CMK (cell line): Measurements from ENCODE around the gene PSTPIP1.

Experiments
- DNase-seq: peaks from one replicate; pipeline ENCODE4 v3.0.0-alpha.2; 2010; ENCODE audit warnings: low read depth

PSTPIP1 gene

DNA sequence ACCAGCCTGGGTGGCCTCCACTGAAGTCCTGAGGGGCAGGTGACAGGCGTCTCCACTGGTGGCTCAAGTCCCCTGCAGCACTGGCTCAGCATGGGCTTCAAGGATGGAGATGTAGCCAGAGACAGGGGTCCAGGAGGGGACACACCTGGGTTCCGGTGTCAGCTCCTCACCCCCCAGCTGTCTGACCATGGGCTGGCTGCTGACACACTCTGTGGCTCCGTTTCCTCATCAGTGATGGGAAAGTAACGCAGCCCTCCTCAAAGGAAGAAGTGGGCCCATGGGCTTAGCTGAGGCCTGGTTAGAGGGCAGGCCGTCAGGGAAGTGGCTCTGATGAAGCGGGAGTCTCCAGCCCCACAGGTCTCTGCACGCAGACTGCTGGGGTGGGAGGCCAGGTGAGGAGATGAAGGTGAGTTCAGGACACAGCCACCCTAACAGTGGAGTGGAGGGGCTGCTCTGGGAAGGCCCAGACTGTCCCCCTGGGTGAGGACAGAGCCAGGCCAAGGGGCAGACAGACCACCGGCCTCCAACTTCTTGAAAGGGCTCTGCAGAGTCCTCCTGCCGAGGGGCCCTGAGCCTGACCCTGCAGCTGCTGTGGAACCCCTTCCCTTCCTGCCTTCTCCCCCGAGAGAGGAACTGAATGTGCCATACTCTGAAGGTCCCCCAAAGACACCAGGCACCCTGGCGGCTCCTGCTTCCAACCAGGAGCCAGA, 24.0 kb downstream of the PSTPIP1 start:
- DNase-seq = no peak

DNA sequence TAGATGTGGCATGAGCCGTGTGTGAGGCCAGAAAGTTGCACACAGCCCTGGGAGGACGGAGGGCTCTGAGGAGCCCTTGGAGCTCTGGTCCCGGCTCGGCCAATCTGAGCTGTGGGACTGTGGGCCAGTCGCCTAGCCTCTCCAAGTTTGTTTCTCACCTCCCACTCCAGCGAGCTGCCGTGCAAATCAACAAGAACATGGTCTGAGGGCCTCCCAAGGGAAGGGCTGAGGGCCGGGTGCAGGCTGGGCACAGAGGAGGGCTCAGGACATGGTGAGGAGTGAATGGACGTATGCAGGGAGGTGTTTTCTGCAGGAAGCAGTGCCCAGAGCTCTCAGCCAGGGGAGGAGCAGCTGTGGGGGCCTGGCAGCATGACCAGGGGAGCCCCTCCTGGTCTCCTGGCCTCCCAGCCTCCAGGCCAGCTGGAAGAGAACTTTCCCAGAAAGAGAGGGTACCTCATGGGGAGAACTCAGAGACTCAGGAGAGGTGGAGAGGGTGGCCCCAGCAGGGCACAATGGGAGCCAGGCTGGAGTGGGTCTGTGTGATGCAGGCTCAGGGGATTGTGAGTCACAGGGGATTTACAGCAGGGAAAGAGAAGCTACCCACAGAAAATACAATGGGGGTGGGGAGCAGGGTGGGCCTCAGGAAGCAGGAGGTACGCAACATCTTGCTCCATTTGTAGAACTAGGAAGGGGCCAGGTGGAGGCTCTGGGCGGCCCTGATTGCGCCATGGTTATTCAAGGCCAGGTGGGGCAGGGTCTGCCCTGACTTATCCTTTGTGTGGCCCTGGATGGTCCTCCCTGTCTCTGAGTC, 24.8 kb downstream of the PSTPIP1 start:
- no peak for DNase-seq

DNA sequence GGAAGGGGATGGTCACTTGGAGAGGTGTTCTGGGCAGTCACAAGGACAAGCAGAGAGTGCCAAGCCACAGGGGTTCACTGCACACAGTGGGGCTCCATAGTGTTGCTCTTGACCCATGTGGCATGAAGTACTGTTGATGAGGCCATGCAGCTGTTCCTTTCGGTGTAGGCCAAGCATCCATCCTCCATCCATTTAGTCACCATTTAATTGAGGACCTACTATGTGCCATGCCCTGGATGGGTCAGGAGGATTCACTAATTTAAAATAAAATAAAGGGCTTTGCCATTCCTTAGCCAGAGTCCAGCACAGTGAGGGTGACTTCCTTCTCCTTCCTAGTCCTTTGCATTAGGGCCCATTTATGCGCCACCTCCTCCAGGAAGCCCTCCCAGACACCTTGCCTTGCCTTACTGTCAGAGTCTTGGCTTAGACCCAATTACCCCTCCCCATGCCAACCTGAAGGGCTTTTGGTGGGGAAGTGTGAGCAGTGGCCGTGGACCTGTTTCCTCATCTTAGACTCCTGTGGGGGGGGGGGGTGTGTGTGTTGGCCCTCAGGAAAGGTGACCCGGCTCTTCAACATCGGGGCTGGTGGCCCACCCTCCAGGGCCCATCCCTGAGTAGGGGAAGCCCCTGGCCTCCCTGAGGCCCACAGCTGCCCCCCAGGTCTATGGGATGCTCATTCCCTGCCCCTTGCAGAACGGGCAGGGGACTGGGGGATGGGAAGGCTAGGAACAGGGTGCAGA, 25.6 kb downstream of the PSTPIP1 start:
- no peak for DNase-seq

DNA sequence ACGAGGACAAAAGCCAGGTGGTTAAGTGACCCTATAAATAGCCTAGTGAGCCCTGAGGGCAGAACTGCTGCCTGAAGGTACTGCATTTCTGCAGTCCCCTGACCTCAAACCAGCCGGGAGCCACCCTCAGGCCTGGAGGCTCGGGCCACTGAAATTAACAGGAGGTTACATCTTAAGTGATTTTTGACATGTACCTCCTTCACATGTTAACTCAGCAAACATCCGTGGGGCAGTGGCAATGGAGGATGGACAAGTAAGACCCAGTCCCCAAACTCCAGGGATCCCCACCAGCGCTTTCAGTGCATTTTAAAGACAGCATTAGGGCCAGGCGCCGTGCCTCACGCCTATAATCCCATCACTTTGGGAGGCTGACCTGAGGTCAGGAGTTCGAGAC, 26.2 kb downstream of the PSTPIP1 start:
- no peak for DNase-seq

DNA sequence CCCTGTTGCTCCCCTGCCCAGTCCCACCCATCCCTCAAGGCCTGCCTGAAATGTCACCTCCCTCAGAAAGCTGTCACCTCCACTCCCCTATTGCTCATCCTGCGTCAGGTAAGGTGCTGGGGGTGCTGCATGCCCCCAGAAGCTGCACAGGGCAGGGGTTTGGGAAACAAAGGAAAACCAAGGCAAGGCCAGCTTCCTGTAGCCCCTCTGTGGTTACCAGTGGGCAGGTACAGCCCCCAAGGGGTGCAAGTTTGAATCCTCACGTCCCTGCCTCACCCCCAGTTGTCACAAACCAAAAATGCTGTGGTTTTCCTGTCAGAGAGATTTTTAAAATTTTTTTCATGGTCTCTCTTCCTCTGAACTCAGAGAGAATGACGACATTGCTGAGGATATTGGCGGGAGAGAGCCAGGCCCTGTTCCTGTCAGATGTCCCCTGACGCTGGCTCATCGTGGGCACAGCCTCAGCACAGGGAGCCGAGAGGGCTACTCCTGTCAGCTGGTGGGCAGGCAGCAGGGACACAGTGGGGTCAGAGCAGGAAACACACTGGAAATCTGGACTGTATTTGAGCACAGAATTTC, 27.0 kb downstream of the PSTPIP1 start:
- DNase-seq = no peak

DNA sequence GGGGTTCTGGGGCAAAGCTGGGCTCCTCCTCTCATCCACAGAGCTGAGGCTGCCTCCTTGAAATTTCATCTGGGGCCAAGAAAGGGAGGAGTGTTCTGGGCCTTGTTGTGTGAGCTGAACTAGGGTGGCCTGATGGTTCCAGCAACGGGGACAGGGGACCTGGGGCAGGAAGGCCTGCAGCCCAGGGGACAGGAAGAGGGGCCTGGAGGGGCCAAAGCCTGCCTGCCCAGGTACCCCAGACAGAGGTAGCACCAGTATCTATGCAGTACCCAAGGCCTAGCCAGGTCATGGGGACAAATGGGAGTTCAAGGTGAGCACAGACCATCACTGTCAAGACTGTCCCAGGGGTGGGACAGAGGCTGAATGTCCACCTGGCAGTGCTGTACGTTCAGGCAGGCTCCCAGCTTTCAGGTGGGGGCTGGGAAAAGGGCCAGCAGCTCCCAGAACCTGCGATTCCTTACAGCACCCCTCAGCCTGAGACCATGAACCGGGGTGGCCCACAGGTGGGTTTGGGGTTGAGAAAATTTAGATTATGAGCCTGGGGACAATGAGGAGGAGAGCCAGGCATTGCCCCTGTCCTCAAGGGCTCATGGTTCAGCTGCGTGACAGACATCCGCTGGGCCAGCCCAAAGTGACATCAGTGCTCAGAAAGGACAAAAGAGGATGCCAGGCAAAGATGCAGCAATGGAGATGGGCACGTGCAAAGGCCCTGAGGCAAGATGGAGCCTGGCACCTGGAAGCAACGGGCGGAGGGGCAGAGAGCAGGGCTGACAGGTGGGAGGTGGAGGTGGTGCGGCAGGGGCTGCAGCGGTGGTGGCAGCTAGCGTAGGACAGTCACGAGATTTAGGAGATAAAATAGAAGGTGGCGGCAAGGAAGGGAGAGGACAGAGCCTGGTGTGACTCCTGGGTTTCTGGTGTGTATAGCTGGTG, 28.0 kb downstream of the PSTPIP1 start:
- DNase-seq = no peak

DNA sequence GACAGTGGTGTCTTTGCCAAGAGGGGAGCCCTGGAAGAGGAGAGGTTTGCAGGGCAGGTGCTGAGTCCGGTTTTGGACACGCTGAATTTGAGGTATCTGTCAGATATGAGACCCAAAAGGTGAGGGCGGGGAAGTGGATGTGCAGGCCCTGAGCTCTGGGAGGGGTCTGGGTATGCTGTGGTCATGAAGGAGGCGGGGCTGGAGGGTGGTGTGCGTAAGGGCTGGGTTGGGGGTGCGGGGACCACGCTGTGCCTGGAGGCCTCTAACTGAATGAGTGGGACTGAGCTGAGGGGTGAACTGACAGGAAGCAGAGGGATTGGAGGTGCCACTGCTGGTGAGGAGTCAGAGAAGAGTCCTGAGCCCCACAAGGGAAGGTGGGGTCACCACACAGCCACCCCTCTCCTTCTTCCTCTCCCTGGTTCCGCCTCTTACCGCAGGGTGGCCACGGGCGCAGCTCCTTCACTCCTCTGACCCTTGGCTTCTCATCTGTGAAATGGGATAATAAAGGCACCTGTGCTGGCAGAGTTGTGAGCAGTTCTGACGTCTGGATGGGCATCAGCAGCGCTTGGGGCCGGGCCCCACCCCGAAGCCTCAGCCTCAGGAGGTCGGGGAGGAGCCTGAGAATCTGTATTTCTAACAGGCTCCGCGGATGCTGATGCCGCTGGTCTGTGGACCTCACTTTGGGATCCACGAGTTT, 28.8 kb downstream of the PSTPIP1 start:
- DNase-seq = no peak

DNA sequence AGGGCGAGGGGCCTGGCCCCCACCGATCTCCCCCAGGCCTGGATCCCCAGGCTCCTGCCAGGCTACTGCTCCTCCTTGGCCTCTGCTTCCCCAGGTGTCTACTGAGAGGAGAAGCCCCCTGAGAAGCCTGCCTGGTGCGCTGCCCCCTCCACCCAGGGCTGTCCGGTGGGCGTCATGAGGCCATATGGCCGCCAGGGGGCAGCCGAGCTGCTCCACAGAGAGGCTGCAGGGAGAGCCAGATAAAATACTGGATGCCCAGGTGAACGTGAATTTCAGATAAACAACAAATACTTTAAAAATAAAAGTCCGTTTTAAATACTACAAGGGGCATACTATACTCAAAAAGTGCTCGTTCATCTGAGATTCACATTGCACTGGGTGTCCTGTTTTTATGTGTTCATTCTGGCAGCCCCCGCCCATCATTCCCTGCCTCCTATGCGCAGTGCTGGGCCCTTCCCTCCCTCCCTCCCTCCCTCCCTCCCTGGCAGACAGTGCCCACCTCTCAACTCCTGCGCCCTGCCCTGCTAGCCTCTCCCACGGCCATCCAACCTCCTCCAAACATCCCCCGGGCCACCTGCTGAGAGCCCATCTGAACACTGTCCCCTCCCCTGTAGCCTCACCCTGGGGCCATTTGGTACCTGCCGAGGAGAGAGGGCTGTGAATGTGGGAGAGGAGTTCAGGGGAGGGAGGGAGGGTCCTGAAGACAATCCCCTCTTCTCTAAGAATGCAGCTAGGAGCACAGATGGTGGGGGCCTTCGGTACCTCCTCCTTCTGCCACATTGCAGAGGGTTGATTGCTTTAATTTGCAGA, 29.6 kb downstream of the PSTPIP1 start:
- DNase-seq = peak; percentile 24

DNA sequence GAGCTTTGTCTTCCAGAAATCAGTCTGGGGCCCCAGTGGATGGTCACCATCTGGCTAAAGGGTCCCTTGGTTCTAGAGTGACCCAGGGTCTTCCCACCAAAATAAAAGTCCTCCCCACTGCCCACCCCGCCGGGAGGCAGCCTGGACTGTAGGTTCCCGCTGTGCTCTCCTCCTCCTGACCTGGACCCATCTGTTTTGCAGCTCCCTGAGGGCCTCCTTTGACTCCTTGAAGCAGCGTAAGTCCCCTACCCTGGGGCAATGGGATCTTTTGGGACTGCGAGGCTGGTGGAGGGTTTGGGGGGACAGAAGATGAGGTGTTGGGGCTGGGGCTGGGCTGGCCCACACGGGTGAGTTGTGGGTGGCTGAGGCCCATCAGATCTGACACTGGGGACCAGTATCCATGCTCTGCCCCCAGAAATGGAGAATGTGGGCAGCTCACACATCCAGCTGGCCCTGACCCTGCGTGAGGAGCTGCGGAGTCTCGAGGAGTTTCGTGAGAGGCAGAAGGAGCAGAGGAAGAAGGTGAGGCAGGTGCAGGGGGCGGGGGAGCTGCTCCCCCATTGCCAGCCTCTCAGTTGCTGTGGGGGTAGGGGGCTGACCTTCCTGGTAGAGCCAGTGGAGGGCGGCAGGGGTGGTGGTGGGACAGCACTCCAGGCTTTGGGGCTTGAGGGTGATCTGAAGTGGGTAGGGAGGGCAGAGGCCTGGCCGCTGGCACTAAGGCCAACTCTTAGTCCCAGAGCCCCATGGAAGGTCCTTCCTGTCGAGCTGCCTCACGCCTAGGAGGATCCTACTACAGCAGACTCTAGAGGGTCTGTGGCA, 30.4 kb downstream of the PSTPIP1 start:
- no peak for DNase-seq

DNA sequence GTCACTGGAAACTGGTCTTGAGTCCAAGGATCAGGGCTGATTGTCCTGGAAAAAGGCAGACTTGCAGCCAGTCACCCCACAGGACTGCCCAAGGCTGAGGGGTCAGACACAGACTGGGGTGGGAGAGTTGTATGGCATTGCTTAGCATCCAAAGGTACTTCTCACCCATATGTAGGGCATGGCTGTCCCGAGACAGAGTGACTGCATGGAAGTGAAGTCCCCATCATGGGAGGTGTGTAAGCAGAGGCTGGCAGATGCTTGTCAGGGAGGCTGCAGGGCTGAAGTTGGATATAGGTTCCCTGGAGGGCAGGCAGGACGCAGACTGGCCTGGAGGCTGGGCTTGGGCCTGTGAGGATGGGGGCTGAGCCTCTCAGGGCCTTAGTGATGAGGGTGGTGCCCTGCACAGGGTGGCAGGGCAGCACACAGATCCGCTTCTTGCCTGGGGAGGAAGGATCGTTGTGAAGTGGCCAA, 31.1 kb downstream of the PSTPIP1 start:
- no peak for DNase-seq

DNA sequence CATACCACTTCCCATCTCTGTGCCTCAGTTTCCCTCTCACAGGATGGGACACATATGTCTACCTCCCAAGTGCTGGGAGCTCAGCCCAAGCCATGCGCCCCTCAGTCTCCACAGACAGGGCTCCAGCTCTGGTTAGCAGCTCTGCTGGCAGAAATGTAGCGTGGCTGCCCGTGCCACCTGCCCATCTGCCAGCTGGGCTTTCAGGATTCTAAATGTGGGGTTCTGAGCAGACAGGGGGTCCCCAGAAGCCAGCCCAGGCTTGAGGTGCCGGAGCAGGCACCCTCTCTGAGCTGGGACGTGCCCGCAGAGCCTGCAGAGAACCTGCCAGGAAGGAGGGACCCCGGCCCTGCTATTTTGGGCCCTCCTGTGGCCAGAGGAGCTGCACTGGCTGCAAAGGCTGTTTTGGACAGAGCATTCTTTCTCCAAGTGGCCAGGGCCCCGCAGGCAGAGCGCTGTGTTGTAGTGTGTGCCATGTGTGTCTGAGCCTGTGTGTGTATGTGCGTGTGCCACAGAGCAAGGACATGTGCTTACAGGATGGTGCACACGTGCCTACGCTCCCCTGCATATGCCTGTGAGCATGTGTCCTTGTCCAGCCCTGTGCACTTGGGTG, 31.7 kb downstream of the PSTPIP1 start:
- no peak for DNase-seq

DNA sequence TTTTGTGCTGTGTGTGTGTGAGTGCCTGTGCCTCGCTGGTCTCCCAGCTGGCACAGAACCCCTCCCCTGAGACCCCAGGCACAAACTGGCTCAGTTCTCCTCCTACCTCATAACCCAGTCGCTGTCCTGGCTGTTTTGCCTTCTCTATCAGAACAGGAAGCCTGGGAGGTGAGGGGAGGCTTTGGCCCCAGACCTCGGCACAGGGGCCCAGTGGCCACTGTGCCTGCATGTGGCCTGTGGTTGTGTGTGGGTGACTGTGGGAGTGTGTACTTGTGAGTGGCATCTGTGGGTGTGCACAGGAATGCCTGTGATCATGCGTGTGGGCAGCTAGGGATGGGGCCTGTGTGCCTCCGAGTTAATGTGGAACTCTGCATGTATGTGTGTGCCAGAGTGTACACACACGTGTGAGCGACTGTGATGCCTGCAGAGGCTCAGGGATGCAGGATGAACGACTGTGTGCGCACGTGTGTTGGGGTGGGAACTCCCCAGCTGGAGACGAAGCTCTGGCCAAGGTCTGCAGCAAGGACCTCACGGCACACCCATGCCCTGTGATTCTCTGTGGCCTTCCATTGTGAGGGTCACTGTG, 32.3 kb downstream of the PSTPIP1 start:
- peak; percentile 22 for DNase-seq

DNA sequence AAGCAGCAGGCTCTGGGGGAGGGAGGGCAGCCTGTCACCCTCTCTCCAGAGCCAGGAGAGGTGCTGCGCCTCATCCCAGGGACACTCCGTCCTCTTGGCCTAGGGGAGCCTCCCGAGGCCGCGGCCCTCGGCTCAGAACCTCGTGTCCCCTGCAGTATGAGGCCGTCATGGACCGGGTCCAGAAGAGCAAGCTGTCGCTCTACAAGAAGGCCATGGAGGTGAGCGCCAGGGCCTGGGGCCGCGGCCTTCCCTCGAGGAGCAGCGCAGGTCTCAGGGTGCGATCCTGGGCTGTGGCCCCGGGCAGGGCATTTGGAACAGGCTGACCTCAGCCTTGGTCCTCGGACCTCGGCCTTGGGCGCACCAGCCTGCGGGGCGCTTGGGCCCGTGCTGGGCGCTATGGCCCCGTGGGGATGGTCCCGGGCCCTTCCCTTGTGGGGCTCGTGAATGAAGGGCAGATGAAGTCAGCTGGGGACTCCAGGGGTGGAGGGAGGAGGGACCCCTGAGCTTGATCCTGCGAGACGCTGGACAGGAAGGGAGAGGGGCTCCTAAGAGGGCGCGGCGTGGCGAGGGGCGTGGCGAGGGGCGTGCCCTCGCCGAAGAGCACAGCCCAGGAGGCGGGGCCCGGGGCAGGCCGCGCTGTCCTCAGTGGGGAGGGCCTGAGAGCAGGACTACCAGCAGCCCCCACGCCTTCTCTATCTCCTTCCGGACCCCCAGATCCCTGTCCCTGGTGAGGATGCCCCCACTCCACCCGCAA, 32.9 kb downstream of the PSTPIP1 start:
- no peak for DNase-seq

DNA sequence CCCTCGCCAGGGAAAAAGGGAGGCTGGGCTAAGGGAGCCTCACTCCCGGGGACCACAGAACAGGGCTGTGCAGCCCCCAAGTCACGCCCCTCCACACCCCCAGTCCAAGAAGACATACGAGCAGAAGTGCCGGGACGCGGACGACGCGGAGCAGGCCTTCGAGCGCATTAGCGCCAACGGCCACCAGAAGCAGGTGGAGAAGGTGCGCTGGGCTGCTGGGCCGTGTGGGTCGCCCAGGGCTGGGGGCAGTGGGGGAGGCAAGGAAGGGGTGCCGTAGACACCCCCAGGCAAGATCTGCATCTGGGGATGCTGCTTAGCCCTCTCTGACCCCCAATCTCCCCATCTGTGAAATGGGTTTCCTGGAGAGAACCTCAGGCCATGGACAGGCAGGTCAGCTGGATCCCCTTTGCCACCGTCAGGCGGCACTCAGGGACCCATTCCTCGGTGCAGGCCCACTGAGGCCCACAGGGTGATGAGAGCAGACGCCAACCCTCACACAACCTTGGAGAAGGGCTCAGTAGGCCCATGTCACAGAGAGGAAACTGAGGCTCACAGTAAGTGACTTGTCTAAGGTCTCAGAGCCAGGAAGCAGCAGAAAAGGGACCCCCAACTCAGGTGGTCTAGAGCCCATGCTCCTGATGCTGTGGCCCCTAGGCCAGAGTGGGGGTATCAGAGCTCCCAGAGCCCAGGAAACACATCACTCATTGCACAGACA, 33.7 kb downstream of the PSTPIP1 start:
- DNase-seq = no peak

DNA sequence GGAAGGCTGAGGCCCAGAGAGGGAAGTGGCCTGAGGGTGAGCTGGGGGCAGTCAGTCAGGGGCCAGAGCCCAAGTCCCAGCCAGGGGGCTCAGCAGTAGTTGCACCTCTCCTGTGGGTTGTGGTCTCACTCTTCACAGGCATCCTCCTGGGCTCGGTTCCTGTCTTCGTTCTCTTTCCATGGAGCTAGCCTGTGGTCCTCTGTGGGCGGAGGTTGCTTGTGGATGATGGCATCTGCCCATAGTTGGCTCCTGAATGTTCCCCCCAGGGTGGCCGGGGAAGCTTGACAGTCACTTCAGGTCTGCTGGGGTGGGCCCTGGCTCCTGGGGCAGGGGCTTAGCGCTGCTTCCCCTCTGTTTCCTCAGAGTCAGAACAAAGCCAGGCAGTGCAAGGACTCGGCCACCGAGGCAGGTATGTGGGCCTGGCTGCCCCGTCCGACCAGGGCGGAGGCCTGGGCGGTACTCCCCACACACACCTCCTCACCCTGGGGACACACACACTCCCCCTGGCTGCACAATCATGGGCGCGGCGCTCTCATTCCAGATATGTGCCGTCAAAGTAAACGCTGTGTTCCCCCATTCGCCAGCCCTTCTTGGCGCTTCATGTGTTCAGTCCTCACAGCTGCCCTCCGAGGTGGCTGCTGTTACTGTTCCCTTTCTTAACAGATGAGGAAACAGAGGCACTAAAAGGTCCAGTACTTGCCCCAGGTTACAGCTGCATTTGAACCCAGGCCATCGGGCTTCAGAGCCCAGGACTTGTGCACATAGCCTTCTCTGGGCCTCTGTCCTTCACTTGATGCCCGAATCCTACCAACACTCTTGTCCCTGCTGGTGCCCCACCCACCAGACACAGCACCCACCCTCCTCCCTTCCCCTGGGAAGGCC, 34.5 kb downstream of the PSTPIP1 start:
- DNase-seq = no peak
